ENCODE results near the gene PPFIA4.

GRCh38 chr1:203065986-203066385 is 39.7 kb downstream of the PPFIA4 start:
- TF ChIP-seq CTCF (IDR thresholded peaks at IDR 0.05 in 2 of 3, conservative IDR thresholded peaks at IDR 0.05 in 1 of 3; ENCODE audit: insufficient read depth in 2 of 3, low read depth in 1 of 3, low read length in 3 of 3) (no peak), ZBTB26 (CRISPR knock-in tag; IDR thresholded peaks at IDR 0.05) (no peak), POLR2A (conservative IDR thresholded peaks at IDR 0.05) (no peak), RB1 (IDR thresholded peaks at IDR 0.05; ENCODE audit: low read depth) (no peak), CHD2 (IDR thresholded peaks at IDR 0.05; ENCODE audit: low read depth, low read length) (no peak), NRF1 (conservative IDR thresholded peaks at IDR 0.05 in 1 of 2, IDR thresholded peaks at IDR 0.05 in 1 of 2) (no peak), EP300 (IDR thresholded peaks at IDR 0.05; ENCODE audit: low read length) (no peak), ZNF24 (IDR thresholded peaks at IDR 0.05) (no peak), TAF1 (IDR thresholded peaks at IDR 0.05; ENCODE audit: control insufficient read depth, extremely low read depth, insufficient read depth, low read length, severe bottlenecking) (no peak), KDM1A (IDR thresholded peaks at IDR 0.05) (no peak), SIN3A (IDR thresholded peaks at IDR 0.05; ENCODE audit: borderline replicate concordance in 2 of 2, control insufficient read depth in 1 of 2, low read depth in 2 of 2, low read length in 2 of 2) (no peak), EZH2 (IDR thresholded peaks at IDR 0.05; ENCODE audit: borderline replicate concordance, low read depth, low read length) (no peak), TBP (optimal IDR thresholded peaks at IDR 0.05; ENCODE audit: low read depth, low read length) (no peak), STAG1 (CRISPR knock-in tag; IDR thresholded peaks at IDR 0.05; ENCODE audit: borderline replicate concordance) (no peak)
